ENCODE data around the gene ATF7IP2. TPM values are rescaled to one million over a fixed set of nuclear protein-coding genes. Genes with fewer than 3 reads are reported as not detected.

Gene ATF7IP2
- total and polyA plus RNA-seq, 7 experiments from 2014 or later, result 56.5 to 304 (median 75.1) TPM

GRCh38 chr16:10510279-10510678 lies 124.4 kb downstream of the ATF7IP2 start:
- Mint-ChIP-seq H3K4me3 (no peak overlapping the region), H3K36me3 (peaks cover 0 to 3% (median 0%) of the 10 kb centered on the region in 5 donors), H3K4me1 (peaks cover 0 to 10% (median 0%) of the 10 kb centered on the region in 7 donors), H3K9me3 (peaks cover 0 to 3% (median 0%) of the 10 kb centered on the region in 11 donors), H3K27ac (peak overlapping the region in 1 of 9 donors; percentile 42), H3K27me3 (peaks cover 0 to 8% (median 0%) of the 10 kb centered on the region in 5 donors)
- no peak for ATAC-seq
- no peaks in the 10 kb centered on the region for H3K4me1 ChIP-seq (ENCODE audit: control insufficient read depth in 2 of 2, insufficient read depth in 2 of 2, low read length in 2 of 2)
- intact Hi-C loops (cut with micrococcal nuclease), result no loop called here
- H3K36me3 ChIP-seq (ENCODE audit: control insufficient read depth in 2 of 3, insufficient read depth in 3 of 3, low read length in 3 of 3), result no peaks in the 10 kb centered on the region
- H3K27me3 ChIP-seq (ENCODE audit: control insufficient read depth in 2 of 2, insufficient read depth in 2 of 2, low read length in 2 of 2), result no peaks in the 10 kb centered on the region
- no peak for DNase-seq
- no peak overlapping the region for H3K4me3 ChIP-seq (ENCODE audit: low read length)
- no peak overlapping the region for H3K27ac ChIP-seq (ENCODE audit: low read depth, low read length)
- CTCF ChIA-PET, result interaction anchor here (0.6 to 3.7 kb wide), 6 partner anchors 12 to 227 kb away, joined by 3 to 47 read pairs (median 7); no protein-coding TSS in a partner anchor
- POLR2A ChIA-PET, result interaction anchor here (1.3 kb wide), 1 partner anchor 196 kb away, joined by 8 read pairs; no protein-coding TSS in a partner anchor
- no peaks in the 10 kb centered on the region for H3K9me3 ChIP-seq (ENCODE audit: control insufficient read depth in 2 of 3, low read length in 3 of 3)

- no peak for DNase-seq
- H3K9me3 Mint-ChIP-seq, result no peaks in the 10 kb centered on the region
- POLR2A ChIA-PET, result no interaction called here
- Histone ChIP-seq H3K4me1 (ENCODE audit: control insufficient read depth in 2 of 2, insufficient read depth in 2 of 2, low read length in 2 of 2) (no peaks in the 10 kb centered on the region), H3K36me3 (ENCODE audit: control insufficient read depth in 2 of 3, insufficient read depth in 3 of 3, low read length in 3 of 3) (no peaks in the 10 kb centered on the region), H3K27ac (ENCODE audit: low read depth, low read length) (no peak overlapping the region), H3K9me3 (ENCODE audit: control insufficient read depth in 2 of 3, low read length in 3 of 3) (no peaks in the 10 kb centered on the region), H3K27me3 (ENCODE audit: control insufficient read depth in 2 of 2, insufficient read depth in 2 of 2, low read length in 2 of 2) (no peaks in the 10 kb centered on the region), H3K4me3 (ENCODE audit: low read length) (no peak overlapping the region)
- no peak overlapping the region for H3K4me3 Mint-ChIP-seq
- intact Hi-C loops (cut with micrococcal nuclease), result no loop called here
- H3K4me1 Mint-ChIP-seq, result peaks cover 0 to 10% (median 0%) of the 10 kb centered on the region in 7 donors
- CTCF ChIA-PET, result interaction anchor here (0.7 to 3.7 kb wide), 6 partner anchors 11 to 225 kb away, joined by 3 to 47 read pairs (median 4); no protein-coding TSS in a partner anchor
- H3K36me3 Mint-ChIP-seq, result no peaks in the 10 kb centered on the region
- H3K27ac Mint-ChIP-seq, result no peak overlapping the region
- peaks cover 0 to 8% (median 0%) of the 10 kb centered on the region in 5 donors for H3K27me3 Mint-ChIP-seq
- peak; percentile 25 for ATAC-seq
These were observed 126.0 kb downstream of the ATF7IP2 start for GRCh38 chr16:10511829-10512228.

GRCh38 chr16:10514369-10515055 lies 128.7 kb downstream of the ATF7IP2 start:
- H3K27ac ChIP-seq (ENCODE audit: low read depth, low read length), result no peak overlapping the region
- H3K9me3 ChIP-seq (ENCODE audit: control insufficient read depth in 2 of 3, low read length in 3 of 3), result no peaks in the 10 kb centered on the region
- no peaks in the 10 kb centered on the region for H3K36me3 ChIP-seq (ENCODE audit: control insufficient read depth in 2 of 3, insufficient read depth in 3 of 3, low read length in 3 of 3)
- H3K4me3 Mint-ChIP-seq, result no peak overlapping the region
- no peak overlapping the region for H3K4me3 ChIP-seq (ENCODE audit: low read length)
- no peak overlapping the region for H3K27ac Mint-ChIP-seq
- peak in 7 of 9 donors; percentile 24 to 60 (median 48) for DNase-seq
- ChIA-PET CTCF (interaction anchor here (0.5 to 3.4 kb wide), 9 partner anchors 9 to 226 kb away, joined by 3 to 33 read pairs (median 4); no protein-coding TSS in a partner anchor), POLR2A (interaction anchor here (1.2 to 2.1 kb wide), 2 partner anchors 223 to 228 kb away, joined by 5 read pairs; no protein-coding TSS in a partner anchor)
- H3K9me3 Mint-ChIP-seq, result no peaks in the 10 kb centered on the region
- no peaks in the 10 kb centered on the region for H3K36me3 Mint-ChIP-seq
- intact Hi-C loops (cut with micrococcal nuclease), result loop anchor here (1.0 kb wide), 1 partner anchor 223 kb away; no protein-coding TSS in a partner anchor
- H3K27me3 ChIP-seq (ENCODE audit: control insufficient read depth in 2 of 2, insufficient read depth in 2 of 2, low read length in 2 of 2), result no peaks in the 10 kb centered on the region
- H3K4me1 ChIP-seq (ENCODE audit: control insufficient read depth in 2 of 2, insufficient read depth in 2 of 2, low read length in 2 of 2), result no peaks in the 10 kb centered on the region
- peak; percentile 56 for ATAC-seq
- peaks cover 0 to 6% (median 0%) of the 10 kb centered on the region in 5 donors for H3K27me3 Mint-ChIP-seq
- H3K4me1 Mint-ChIP-seq, result peaks cover 0 to 8% (median 0%) of the 10 kb centered on the region in 7 donors

GRCh38 chr16:10517868-10518267 lies 132.0 kb downstream of the ATF7IP2 start:
- DNase-seq (no peak), ATAC-seq (no peak)
- Mint-ChIP-seq H3K4me3 (no peak overlapping the region), H3K27me3 (peaks cover 0 to 7% (median 5%) of the 10 kb centered on the region in 5 donors), H3K4me1 (peaks cover 0 to 4% (median 3%) of the 10 kb centered on the region in 7 donors), H3K36me3 (no peaks in the 10 kb centered on the region), H3K9me3 (no peaks in the 10 kb centered on the region), H3K27ac (no peak overlapping the region)
- Histone ChIP-seq H3K4me1 (ENCODE audit: control insufficient read depth in 2 of 2, insufficient read depth in 2 of 2, low read length in 2 of 2) (no peaks in the 10 kb centered on the region), H3K27ac (ENCODE audit: low read depth, low read length) (no peak overlapping the region), H3K27me3 (ENCODE audit: control insufficient read depth in 2 of 2, insufficient read depth in 2 of 2, low read length in 2 of 2) (no peaks in the 10 kb centered on the region), H3K4me3 (ENCODE audit: low read length) (no peak overlapping the region), H3K9me3 (ENCODE audit: control insufficient read depth in 2 of 3, low read length in 3 of 3) (no peaks in the 10 kb centered on the region), H3K36me3 (ENCODE audit: control insufficient read depth in 2 of 3, insufficient read depth in 3 of 3, low read length in 3 of 3) (no peaks in the 10 kb centered on the region)
- ChIA-PET POLR2A (no interaction called here), CTCF (interaction anchor here (2.4 kb wide), 1 partner anchor 218 kb away, joined by 8 read pairs; no protein-coding TSS in a partner anchor)
- intact Hi-C loops (cut with micrococcal nuclease), result no loop called here

GRCh38 chr16:10518479-10519041 lies 132.7 kb downstream of the ATF7IP2 start:
- H3K27me3 Mint-ChIP-seq, result peaks cover 0 to 7% (median 4%) of the 10 kb centered on the region in 5 donors
- H3K27ac ChIP-seq (ENCODE audit: low read depth, low read length), result no peak overlapping the region
- no peaks in the 10 kb centered on the region for H3K36me3 ChIP-seq (ENCODE audit: control insufficient read depth in 2 of 3, insufficient read depth in 3 of 3, low read length in 3 of 3)
- H3K4me3 Mint-ChIP-seq, result no peak overlapping the region
- DNase-seq (no peak), ATAC-seq (no peak)
- no peaks in the 10 kb centered on the region for H3K4me1 ChIP-seq (ENCODE audit: control insufficient read depth in 2 of 2, insufficient read depth in 2 of 2, low read length in 2 of 2)
- no peaks in the 10 kb centered on the region for H3K36me3 Mint-ChIP-seq
- no peak overlapping the region for H3K4me3 ChIP-seq (ENCODE audit: low read length)
- intact Hi-C loops (cut with micrococcal nuclease), result no loop called here
- H3K27me3 ChIP-seq (ENCODE audit: control insufficient read depth in 2 of 2, insufficient read depth in 2 of 2, low read length in 2 of 2), result no peaks in the 10 kb centered on the region
- CTCF ChIA-PET, result interaction anchor here (0.5 kb wide), 1 partner anchor 256 kb away, joined by 5 read pairs; no protein-coding TSS in a partner anchor
- H3K9me3 Mint-ChIP-seq, result no peaks in the 10 kb centered on the region
- H3K9me3 ChIP-seq (ENCODE audit: control insufficient read depth in 2 of 3, low read length in 3 of 3), result no peaks in the 10 kb centered on the region
- no peak overlapping the region for H3K27ac Mint-ChIP-seq
- POLR2A ChIA-PET, result interaction anchor here (0.6 kb wide), 1 partner anchor 207 kb away, joined by 5 read pairs; no protein-coding TSS in a partner anchor
- peaks cover 0 to 4% (median 3%) of the 10 kb centered on the region in 7 donors for H3K4me1 Mint-ChIP-seq

- ATAC-seq, result no peak
- Mint-ChIP-seq H3K4me1 (peaks cover 0 to 4% (median 3%) of the 10 kb centered on the region in 7 donors), H3K27me3 (peaks cover 0 to 7% (median 4%) of the 10 kb centered on the region in 5 donors), H3K36me3 (no peaks in the 10 kb centered on the region), H3K4me3 (no peak overlapping the region), H3K9me3 (no peaks in the 10 kb centered on the region), H3K27ac (no peak overlapping the region)
- intact Hi-C loops (cut with micrococcal nuclease), result no loop called here
- DNase-seq, result no peak
- Histone ChIP-seq H3K36me3 (ENCODE audit: control insufficient read depth in 2 of 3, insufficient read depth in 3 of 3, low read length in 3 of 3) (no peaks in the 10 kb centered on the region), H3K27ac (ENCODE audit: low read depth, low read length) (no peak overlapping the region), H3K27me3 (ENCODE audit: control insufficient read depth in 2 of 2, insufficient read depth in 2 of 2, low read length in 2 of 2) (no peaks in the 10 kb centered on the region), H3K9me3 (ENCODE audit: control insufficient read depth in 2 of 3, low read length in 3 of 3) (no peaks in the 10 kb centered on the region), H3K4me1 (ENCODE audit: control insufficient read depth in 2 of 2, insufficient read depth in 2 of 2, low read length in 2 of 2) (no peaks in the 10 kb centered on the region), H3K4me3 (ENCODE audit: low read length) (no peak overlapping the region)
- ChIA-PET CTCF (no interaction called here), POLR2A (no interaction called here)
These were observed 133.4 kb downstream of the ATF7IP2 start for GRCh38 chr16:10519297-10519696.

Measured in naive thymus-derived CD4-positive, alpha-beta T cell (primary cell).